K562 (cell line): ENCODE data around the gene SLC38A2. TPM values are rescaled to one million over a fixed set of nuclear protein-coding genes. Genes with fewer than 3 reads are reported as not detected.

ENCODE experiments used
- ATAC-seq: fragments of 200-7000 bp; cut with Tn5 transposase; 3 replicates; pipeline ENCODE4 v1.9.1; 2020; ENCODE audit warnings: moderate library complexity
- BruUV-seq: library from RNA; stranded (reverse); fragments of 400-500 nt; replicated peaks from 2 replicates; lab custom pipeline; 2021; lab: Mats Ljungman, UMichigan
- CTCF ChIA-PET: fragments of 300-600 bp; formaldehyde crosslinking; extraction: SDS; loops from one replicate; lab custom pipeline; 2021; ENCODE audit warnings: low intra/inter-chr PET ratio; lab: Yijun Ruan, JAX
- POLR2A ChIA-PET: fragments of 300-600, 350-650 bp; sonication (Branson Sonifier 250); formaldehyde crosslinking; extraction: SDS; loops from one replicate; lab custom pipeline; 2021; ENCODE audit warnings: antibody characterized with exemption, inconsistent platforms; lab: Yijun Ruan, JAX
- DNase-seq, 4 experiments: peaks; one replicate each; pipeline versions ENCODE4 v3.0.0 to v3.0.0-alpha.2; 2011 to 2018; ENCODE audit warnings: low spot score in 3 of 4, mixed read lengths in 3 of 4; ENCODE audit errors: extremely low read depth in 1 of 4
- FAIRE-seq: peaks from 2 replicates; lab custom pipeline; 2011; peaks lifted over from hg19 to GRCh38; lab: Jason Lieb, UNC
- H2AFZ ChIP-seq: 2 replicates; pipeline ENCODE4 v1.6.0; 2011; ENCODE audit warnings: low read depth, low read length, control low read depth, inconsistent platforms
- H3K27ac ChIP-seq: fragments of 200-600 bp; 3 replicates; pipeline ENCODE4 v1.8.0; 2011; ENCODE audit warnings: low read depth, mild to moderate bottlenecking, control low read depth, inconsistent platforms, low read length, moderate library complexity, mixed read lengths; ENCODE audit errors: extremely low read depth
- H3K27me3 ChIP-seq, 2 experiments: fragments of 300-600 bp in 1 of 2; 2 replicates in 1 of 2; 3 replicates in 1 of 2; pipeline versions ENCODE4 v1.6.0 to v1.8.0; 2011; ENCODE audit warnings: inconsistent platforms in 2 of 2, low read length in 2 of 2, mild to moderate bottlenecking in 1 of 2, mixed read lengths in 1 of 2, moderate library complexity in 1 of 2; ENCODE audit not compliant: control insufficient read depth in 2 of 2, insufficient read depth in 2 of 2
- H3K36me3 ChIP-seq: fragments of 300-600 bp; 3 replicates; pipeline ENCODE4 v1.8.0; 2011; ENCODE audit warnings: mild to moderate bottlenecking, low read length, inconsistent platforms; ENCODE audit not compliant: control insufficient read depth, insufficient read depth
- H3K4me1 ChIP-seq, 2 experiments: fragments of 200-600 bp in 1 of 2; replicated peaks in 1 of 2; 2 replicates in 1 of 2; 3 replicates in 1 of 2; pipeline versions ENCODE4 v1.5.1 to v1.8.0; 2011; ENCODE audit warnings: inconsistent platforms in 2 of 2, low read length in 2 of 2, mild to moderate bottlenecking in 1 of 2, mixed read lengths in 1 of 2, moderate library complexity in 1 of 2; ENCODE audit not compliant: control insufficient read depth in 2 of 2, insufficient read depth in 2 of 2
- H3K4me2 ChIP-seq: 2 replicates; pipeline ENCODE4 v1.6.1; 2011; ENCODE audit warnings: low read length, control low read depth, inconsistent platforms, mixed read lengths; ENCODE audit not compliant: insufficient read depth
- H3K4me3 ChIP-seq: fragments of 200-600 bp; sonication (generic), shearing (Covaris generic); 2 replicates; pipeline ENCODE4 v1.5.1; 2016; ENCODE audit warnings: control low read depth, inconsistent platforms
- H3K79me2 ChIP-seq: fragments of 200-600 bp; 3 replicates; pipeline ENCODE4 v1.8.0; 2011; ENCODE audit warnings: low read length, inconsistent platforms; ENCODE audit not compliant: control insufficient read depth, insufficient read depth
- H3K9ac ChIP-seq, 2 experiments: 2 replicates each; pipeline versions ENCODE4 v1.6.0 to v1.6.1; 2011; ENCODE audit warnings: low read depth in 2 of 2, low read length in 2 of 2, control low read depth in 1 of 2, inconsistent platforms in 1 of 2, mild to moderate bottlenecking in 1 of 2, mixed read lengths in 1 of 2; ENCODE audit not compliant: insufficient read depth in 1 of 2
- H3K9me1 ChIP-seq: one replicate; pipeline ENCODE4 v1.6.0; 2011; ENCODE audit warnings: inconsistent platforms, mild to moderate bottlenecking, low read length, moderate library complexity; ENCODE audit not compliant: control insufficient read depth, insufficient read depth
- H3K9me3 ChIP-seq: replicated peaks from 2 replicates; pipeline ENCODE4 v1.5.1; 2011; ENCODE audit warnings: low read depth, low read length, inconsistent platforms; ENCODE audit not compliant: control insufficient read depth, insufficient read depth
- H4K20me1 ChIP-seq: replicated peaks from 2 replicates; pipeline ENCODE4 v1.6.1; 2011; ENCODE audit warnings: low read length, inconsistent platforms, mixed read lengths; ENCODE audit not compliant: control insufficient read depth, insufficient read depth
- EP400 ChIP-seq: fragments of 450-650 bp; IDR thresholded peaks from 2 replicates; pipeline ENCODE4 v1.6.1; 2017; ENCODE audit warnings: antibody characterized with exemption, mild to moderate bottlenecking, moderate library complexity
- FOXM1 ChIP-seq, 2 experiments: fragments of 450-650 bp in 1 of 2; sonication (generic) in 1 of 2; formaldehyde crosslinking in 1 of 2; IDR thresholded peaks; 2 replicates each; pipeline versions ENCODE4 v1.6.1 to v1.9.0; 2017 to 2022; ENCODE audit warnings: low read depth in 2 of 2, mild to moderate bottlenecking in 2 of 2, missing genetic modification reagents in 1 of 2, moderate library complexity in 1 of 2
- MTA2 ChIP-seq: fragments of 450-650 bp; IDR thresholded peaks from 2 replicates; pipeline ENCODE4 v1.6.1; 2016; ENCODE audit warnings: low read depth
- MYBL2 ChIP-seq, 2 experiments: fragments of 450-650 bp in 1 of 2; sonication (generic) in 1 of 2; formaldehyde crosslinking in 1 of 2; IDR thresholded peaks; 2 replicates each; pipeline versions ENCODE4 v1.6.1 to v1.8.1; 2017 to 2022; ENCODE audit warnings: borderline replicate concordance in 1 of 2, inconsistent platforms in 1 of 2, low read depth in 1 of 2, mild to moderate bottlenecking in 1 of 2, missing genetic modification reagents in 1 of 2, moderate library complexity in 1 of 2
- RB1 ChIP-seq: fragments of 450-650 bp; IDR thresholded peaks from 2 replicates; pipeline ENCODE4 v1.6.1; 2017; ENCODE audit warnings: low read depth, mild to moderate bottlenecking
- SUPT5H ChIP-seq: fragments of 450-650 bp; IDR thresholded peaks from 2 replicates; pipeline ENCODE4 v1.6.1; 2016
- ZBTB7A ChIP-seq: IDR thresholded peaks from 2 replicates; pipeline ENCODE4 v1.6.1; 2011; ENCODE audit warnings: low read depth, mild to moderate bottlenecking, low read length, moderate library complexity, borderline replicate concordance; ENCODE audit not compliant: control insufficient read depth
- ZNF174 ChIP-seq: fragments of 250-450 bp; sonication (Bioruptor Pico); IDR thresholded peaks from 2 replicates; pipeline ENCODE4 v1.4.0; 2020; ENCODE audit warnings: mild to moderate bottlenecking
- ZNF263 ChIP-seq: sonication (generic); formaldehyde crosslinking; IDR thresholded peaks from 2 replicates; pipeline ENCODE4 v1.8.0; 2022; ENCODE audit warnings: mild to moderate bottlenecking, missing genetic modification reagents, borderline replicate concordance
- ZNF76 ChIP-seq: fragments of 250-450 bp; sonication (Bioruptor Pico); IDR thresholded peaks from 2 replicates; pipeline ENCODE4 v1.4.0; 2020; ENCODE audit warnings: mild to moderate bottlenecking, moderate library complexity, borderline replicate concordance
- ZNF766 ChIP-seq: fragments of 200-800 bp; sonication (Bioruptor generic); conservative IDR thresholded peaks from 2 replicates; pipeline ENCODE4 v1.6.1; 2016; ENCODE audit warnings: missing genetic modification characterization, missing compliant biosample characterization
- WGBS: fragments of 100-300 bp; shearing (Covaris generic); methylation state at CpG from one replicate; pipeline ENCODE4 v1.1.6; 2016; ENCODE audit warnings: low coverage, mixed read lengths; ENCODE audit not compliant: insufficient coverage; ENCODE audit errors: missing lambda C conversion rate; 5-methylcytosine and 5-hydroxymethylcytosine counted together
- in situ Hi-C: fragments of 300-500 bp; cut with MboI; formaldehyde crosslinking; loops from 4 replicates; pipeline ENCODE4 v1.15.0; 2018; ENCODE audit warnings: inconsistent platforms, mixed read lengths
- intact Hi-C: fragments of 100-400 bp; cut with micrococcal nuclease; formaldehyde crosslinking; loops from 2 replicates; pipeline ENCODE4 v1.14.2; 2022
- polyA plus RNA-seq, 8 experiments: library from polyadenylated mRNA; depleted of rRNA in 4 of 8; stranded (reverse) in 5 of 8; unstranded in 3 of 8; fragments of >200 nt; fragmentation: Nextera tagmentation in 2 of 8; fragmentation: Illumina TruSeq in 1 of 8; extraction: Ambion mirVana in 2 of 8; extraction: Trizol in 1 of 8; gene quantifications; 2 replicates each; pipeline versions ENCODE4 v1.2.1 to v1.2.3, GENCODE V29; 2011 to 2014; ENCODE audit warnings: inconsistent platforms in 1 of 8, missing spikeins in 1 of 8
- total RNA-seq, 7 experiments: library from RNA; depleted of rRNA in 6 of 7; stranded (reverse); fragments of >200 nt in 6 of 7; fragmentation: Illumina TruSeq in 2 of 7; extraction: Trizol in 2 of 7; gene quantifications; 2 replicates each; pipeline versions ENCODE4 v1.2.1 to v1.2.3, GENCODE V29; 2011 to 2021; ENCODE audit warnings: low replicate concordance in 1 of 7
- TF ChIP-seq, protein P1 (sequence below): fragments of 250-450 bp; sonication (Bioruptor Pico); IDR thresholded peaks from 2 replicates; pipeline ENCODE4 v1.5.0; 2021; ENCODE audit warnings: mild to moderate bottlenecking, borderline replicate concordance
- TF ChIP-seq, protein P2 (sequence below): fragments of 450-650 bp; formaldehyde crosslinking; conservative IDR thresholded peaks from 2 replicates; pipeline ENCODE4 v1.4.0; 2022; ENCODE audit warnings: mild to moderate bottlenecking, missing genetic modification characterization
- TF ChIP-seq, protein P3 (sequence below), 2 experiments: fragments of 250-450 bp in 1 of 2; fragments of 450-650 bp in 1 of 2; sonication (Bioruptor Pico) in 1 of 2; IDR thresholded peaks; 2 replicates each; pipeline versions ENCODE4 v1.6.1 to v1.8.0; 2016 to 2021; ENCODE audit warnings: mild to moderate bottlenecking in 2 of 2, moderate library complexity in 2 of 2, missing compliant biosample characterization in 1 of 2, missing genetic modification characterization in 1 of 2
- TF ChIP-seq, protein P4 (sequence below): fragments of 250-450 bp; sonication (Bioruptor Pico); IDR thresholded peaks from 2 replicates; pipeline ENCODE4 v1.5.0; 2021

Gene SLC38A2
- total and polyA plus RNA-seq, 9 of the 15 experiments (the other 6 are each of a cell fraction or from before 2014, with no cell fraction given): 98.7 to 292 (median 143) TPM

DNA sequence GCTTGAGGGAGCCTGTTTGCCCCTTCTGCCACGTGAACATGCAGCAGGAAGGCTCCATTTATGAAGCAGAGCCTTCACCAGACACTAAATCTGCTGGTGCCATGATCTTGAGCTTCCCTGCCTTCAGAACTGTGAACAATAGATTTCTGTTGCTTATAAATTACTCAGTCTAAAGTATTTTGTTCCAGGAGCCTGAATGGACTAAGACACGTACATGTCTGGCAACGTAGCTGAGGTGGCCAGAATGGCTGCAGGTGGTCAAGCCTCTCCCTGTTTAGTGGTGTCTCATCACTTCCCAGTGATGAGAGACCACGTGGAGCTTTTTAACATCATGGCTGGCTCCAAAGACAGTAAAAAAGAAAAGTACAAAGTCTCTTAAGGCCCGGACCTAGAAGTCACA, 32.2 kb upstream of the SLC38A2 start (continued):
- TF ChIP-seq, protein P1, sequence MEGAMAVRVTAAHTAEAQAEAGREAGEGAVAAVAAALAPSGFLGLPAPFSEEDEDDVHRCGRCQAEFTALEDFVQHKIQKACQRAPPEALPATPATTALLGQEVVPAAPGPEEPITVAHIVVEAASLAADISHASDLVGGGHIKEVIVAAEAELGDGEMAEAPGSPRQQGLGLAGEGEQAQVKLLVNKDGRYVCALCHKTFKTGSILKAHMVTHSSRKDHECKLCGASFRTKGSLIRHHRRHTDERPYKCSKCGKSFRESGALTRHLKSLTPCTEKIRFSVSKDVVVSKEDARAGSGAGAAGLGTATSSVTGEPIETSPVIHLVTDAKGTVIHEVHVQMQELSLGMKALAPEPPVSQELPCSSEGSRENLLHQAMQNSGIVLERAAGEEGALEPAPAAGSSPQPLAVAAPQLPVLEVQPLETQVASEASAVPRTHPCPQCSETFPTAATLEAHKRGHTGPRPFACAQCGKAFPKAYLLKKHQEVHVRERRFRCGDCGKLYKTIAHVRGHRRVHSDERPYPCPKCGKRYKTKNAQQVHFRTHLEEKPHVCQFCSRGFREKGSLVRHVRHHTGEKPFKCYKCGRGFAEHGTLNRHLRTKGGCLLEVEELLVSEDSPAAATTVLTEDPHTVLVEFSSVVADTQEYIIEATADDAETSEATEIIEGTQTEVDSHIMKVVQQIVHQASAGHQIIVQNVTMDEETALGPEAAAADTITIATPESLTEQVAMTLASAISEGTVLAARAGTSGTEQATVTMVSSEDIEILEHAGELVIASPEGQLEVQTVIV (CRISPR knock-in tag): no peak
- TF ChIP-seq ZNF766 (CRISPR knock-in tag) (no peak), RB1 (no peak), ZNF76 (no peak), EP400 (no peak), MTA2 (no peak), ZBTB7A (no peak)

DNA sequence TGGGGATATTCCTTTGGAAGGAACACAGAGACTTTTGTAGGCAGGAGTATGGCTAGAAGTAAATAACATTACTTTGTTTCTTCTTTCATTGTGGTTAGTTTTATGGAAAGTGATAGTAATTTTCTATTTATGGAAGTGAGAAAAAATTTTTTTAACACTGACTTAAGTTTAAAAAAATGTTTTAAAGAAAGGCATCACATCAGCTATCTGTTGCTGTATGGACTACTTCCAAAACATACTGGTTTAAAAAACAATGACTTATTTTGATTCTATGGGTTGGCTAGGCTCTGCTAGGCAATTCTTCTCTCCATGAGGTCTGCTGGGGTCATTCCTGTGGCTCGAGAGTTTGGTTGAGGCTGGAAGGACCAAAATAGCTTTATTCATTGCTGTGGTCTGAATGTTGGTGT, 31.7 kb upstream of the SLC38A2 start:
- Histone ChIP-seq H3K36me3 (no peaks in the 10 kb centered on the region), H2AFZ (no peak overlapping the region), H3K79me2 (no peaks in the 10 kb centered on the region), H4K20me1 (no peaks in the 10 kb centered on the region), H3K9me3 (no peaks in the 10 kb centered on the region), H3K4me1 (peaks cover 0 to 8% of the 10 kb centered on the region in 2 experiments; a peak in 3 of 5 replicates), H3K27me3 (no peaks in the 10 kb centered on the region), H3K4me3 (no peak overlapping the region), H3K4me2 (no peak overlapping the region), H3K27ac (no peak overlapping the region), H3K9me1 (no peaks in the 10 kb centered on the region), H3K9ac (no peak overlapping the region)
- no TSS peak for BruUV-seq
- ATAC-seq (no peak), FAIRE-seq (no peak), DNase-seq (no peak)
- in situ Hi-C loops (no loop called here), intact Hi-C loops (no loop called here)
- TF ChIP-seq FOXM1 (IDR thresholded peaks at IDR 0.05; ENCODE audit: low read depth): no peak
- no peak for TF ChIP-seq FOXM1 (CRISPR knock-in tag; IDR thresholded peaks at IDR 0.05; ENCODE audit: low read depth)
- TF ChIP-seq ZNF174 (CRISPR knock-in tag): no peak
- TF ChIP-seq ZNF263 (CRISPR knock-in tag): no peak
- no peak for TF ChIP-seq ZNF76
- TF ChIP-seq, protein P2, sequence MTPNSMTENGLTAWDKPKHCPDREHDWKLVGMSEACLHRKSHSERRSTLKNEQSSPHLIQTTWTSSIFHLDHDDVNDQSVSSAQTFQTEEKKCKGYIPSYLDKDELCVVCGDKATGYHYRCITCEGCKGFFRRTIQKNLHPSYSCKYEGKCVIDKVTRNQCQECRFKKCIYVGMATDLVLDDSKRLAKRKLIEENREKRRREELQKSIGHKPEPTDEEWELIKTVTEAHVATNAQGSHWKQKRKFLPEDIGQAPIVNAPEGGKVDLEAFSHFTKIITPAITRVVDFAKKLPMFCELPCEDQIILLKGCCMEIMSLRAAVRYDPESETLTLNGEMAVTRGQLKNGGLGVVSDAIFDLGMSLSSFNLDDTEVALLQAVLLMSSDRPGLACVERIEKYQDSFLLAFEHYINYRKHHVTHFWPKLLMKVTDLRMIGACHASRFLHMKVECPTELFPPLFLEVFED (CRISPR knock-in tag): no peak
- TF ChIP-seq, protein P3, sequence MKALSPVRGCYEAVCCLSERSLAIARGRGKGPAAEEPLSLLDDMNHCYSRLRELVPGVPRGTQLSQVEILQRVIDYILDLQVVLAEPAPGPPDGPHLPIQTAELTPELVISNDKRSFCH (CRISPR knock-in tag; IDR thresholded peaks at IDR 0.05): no peak
- TF ChIP-seq, protein P3 (tag; IDR thresholded peaks at IDR 0.05): no peak
- no peak for TF ChIP-seq SUPT5H
- no peak for TF ChIP-seq MYBL2 (IDR thresholded peaks at IDR 0.05; ENCODE audit: low read depth)
- TF ChIP-seq MYBL2 (CRISPR knock-in tag; IDR thresholded peaks at IDR 0.05; ENCODE audit: borderline replicate concordance): no peak
- TF ChIP-seq, protein P4, sequence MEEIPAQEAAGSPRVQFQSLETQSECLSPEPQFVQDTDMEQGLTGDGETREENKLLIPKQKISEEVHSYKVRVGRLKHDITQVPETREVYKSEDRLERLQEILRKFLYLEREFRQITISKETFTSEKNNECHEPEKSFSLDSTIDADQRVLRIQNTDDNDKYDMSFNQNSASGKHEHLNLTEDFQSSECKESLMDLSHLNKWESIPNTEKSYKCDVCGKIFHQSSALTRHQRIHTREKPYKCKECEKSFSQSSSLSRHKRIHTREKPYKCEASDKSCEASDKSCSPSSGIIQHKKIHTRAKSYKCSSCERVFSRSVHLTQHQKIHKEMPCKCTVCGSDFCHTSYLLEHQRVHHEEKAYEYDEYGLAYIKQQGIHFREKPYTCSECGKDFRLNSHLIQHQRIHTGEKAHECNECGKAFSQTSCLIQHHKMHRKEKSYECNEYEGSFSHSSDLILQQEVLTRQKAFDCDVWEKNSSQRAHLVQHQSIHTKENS (CRISPR knock-in tag): no peak
- WGBS: 47% methylated on average over 1 of the region's 1 CpG
- ChIA-PET POLR2A (interaction anchor here (1.2 kb wide), 1 partner anchor 12 kb away, joined by 4 read pairs; no protein-coding TSS in a partner anchor), CTCF (no interaction called here)
